K562 (cell line): ENCODE results near the gene NDUFB7. TPM values are rescaled to one million over a fixed set of nuclear protein-coding genes. Genes with fewer than 3 reads are reported as not detected.
A peak's percentile ranks its signal among the peaks of the same experiment; 100 is the strongest.

ENCODE experiments used
- CAMTA2 ChIP-seq: fragments of 250-450 bp; sonication (Bioruptor Pico); conservative IDR thresholded peaks from 2 replicates; pipeline ENCODE4 v1.5.1; 2022
- DEAF1 ChIP-seq: fragments of 450-650 bp; formaldehyde crosslinking; IDR thresholded peaks from 2 replicates; pipeline ENCODE4 v1.4.0; 2020; ENCODE audit warnings: mild to moderate bottlenecking, moderate library complexity
- EHMT2 ChIP-seq: fragments of 450-650 bp; IDR thresholded peaks from 2 replicates; pipeline ENCODE4 v1.6.1; 2018; ENCODE audit warnings: antibody characterized with exemption
- ELK1 ChIP-seq: sonication (generic); formaldehyde crosslinking; IDR thresholded peaks from 2 replicates; pipeline ENCODE4 v1.8.1; 2022; ENCODE audit warnings: missing genetic modification reagents
- ETV6 ChIP-seq, 3 experiments: fragments of 150-350 bp in 1 of 3; sonication (generic) in 1 of 3; formaldehyde crosslinking in 1 of 3; IDR thresholded peaks; 2 replicates each; pipeline versions ENCODE4 v1.6.1 to v1.8.0; 2014 to 2022; ENCODE audit warnings: borderline replicate concordance in 2 of 3, low read depth in 2 of 3, antibody characterized with exemption in 1 of 3, low read length in 1 of 3, mild to moderate bottlenecking in 1 of 3, missing genetic modification reagents in 1 of 3
- GATAD2A ChIP-seq: fragments of 450-650 bp; IDR thresholded peaks from 2 replicates; pipeline ENCODE4 v1.6.1; 2017
- HCFC1 ChIP-seq: IDR thresholded peaks from 2 replicates; pipeline ENCODE4 v1.6.1; 2012; ENCODE audit warnings: low read depth, low read length, improper control_type of control experiment
- IFI16 ChIP-seq: fragments of 250-450 bp; sonication (Bioruptor Pico); IDR thresholded peaks from 2 replicates; pipeline ENCODE4 v2.1.2; 2022; ENCODE audit warnings: mild to moderate bottlenecking, inconsistent platforms
- MAFK ChIP-seq: IDR thresholded peaks from 2 replicates; pipeline ENCODE4 v1.6.1; 2011; ENCODE audit warnings: low read length, improper control_type of control experiment
- POLR3A ChIP-seq: IDR thresholded peaks from 2 replicates; pipeline ENCODE4 v1.6.1; 2011; ENCODE audit warnings: borderline replicate concordance, mild to moderate bottlenecking, moderate library complexity; ENCODE audit not compliant: insufficient read length, insufficient read depth; ENCODE audit errors: extremely low read depth
- RBFOX2 ChIP-seq: fragments of 200-400 bp; formaldehyde crosslinking; IDR thresholded peaks from 2 replicates; pipeline ENCODE4 v1.6.1; 2017; ENCODE audit warnings: low read depth, mild to moderate bottlenecking, low read length, moderate library complexity
- SIN3A ChIP-seq, 2 experiments: fragments of 150-350 bp in 1 of 2; IDR thresholded peaks; 2 replicates each; pipeline ENCODE4 v1.6.1; 2011 to 2016; ENCODE audit warnings: borderline replicate concordance in 2 of 2, low read depth in 2 of 2, low read length in 2 of 2, mild to moderate bottlenecking in 2 of 2, moderate library complexity in 2 of 2; ENCODE audit not compliant: control insufficient read depth in 1 of 2
- SMAD3 ChIP-seq: fragments of 450-650 bp; formaldehyde crosslinking; conservative IDR thresholded peaks from 2 replicates; pipeline ENCODE4 v1.4.0; 2020; ENCODE audit warnings: mild to moderate bottlenecking
- ZNF57 ChIP-seq: fragments of 450-650 bp; formaldehyde crosslinking; IDR thresholded peaks from 2 replicates; pipeline ENCODE4 v1.4.0; 2020; ENCODE audit warnings: mild to moderate bottlenecking, moderate library complexity
- ZNF75A ChIP-seq: fragments of 450-650 bp; formaldehyde crosslinking; IDR thresholded peaks from 2 replicates; pipeline ENCODE4 v1.4.0; 2020; ENCODE audit warnings: mild to moderate bottlenecking
- ZNF76 ChIP-seq: fragments of 250-450 bp; sonication (Bioruptor Pico); IDR thresholded peaks from 2 replicates; pipeline ENCODE4 v1.4.0; 2020; ENCODE audit warnings: mild to moderate bottlenecking, moderate library complexity, borderline replicate concordance
- ZSCAN32 ChIP-seq: fragments of 450-650 bp; formaldehyde crosslinking; IDR thresholded peaks from 2 replicates; pipeline ENCODE4 v1.4.0; 2020; ENCODE audit warnings: mild to moderate bottlenecking, moderate library complexity
- polyA plus RNA-seq, 8 experiments: library from polyadenylated mRNA; depleted of rRNA in 4 of 8; stranded (reverse) in 5 of 8; unstranded in 3 of 8; fragments of >200 nt; fragmentation: Nextera tagmentation in 2 of 8; fragmentation: Illumina TruSeq in 1 of 8; extraction: Ambion mirVana in 2 of 8; extraction: Trizol in 1 of 8; gene quantifications; 2 replicates each; pipeline versions ENCODE4 v1.2.1 to v1.2.3, GENCODE V29; 2011 to 2014; ENCODE audit warnings: inconsistent platforms in 1 of 8, missing spikeins in 1 of 8
- total RNA-seq, 7 experiments: library from RNA; depleted of rRNA in 6 of 7; stranded (reverse); fragments of >200 nt in 6 of 7; fragmentation: Illumina TruSeq in 2 of 7; extraction: Trizol in 2 of 7; gene quantifications; 2 replicates each; pipeline versions ENCODE4 v1.2.1 to v1.2.3, GENCODE V29; 2011 to 2021; ENCODE audit warnings: low replicate concordance in 1 of 7
- TF ChIP-seq, protein P1 (sequence below), 3 experiments: fragments of 200-800 bp in 1 of 3; fragments of 250-450 bp in 1 of 3; fragments of 450-650 bp in 1 of 3; sonication (Bioruptor Pico) in 1 of 3; sonication (Bioruptor generic) in 1 of 3; formaldehyde crosslinking in 1 of 3; IDR thresholded peaks; 2 replicates each; pipeline versions ENCODE4 v1.6.1 to v1.8.0; 2016 to 2022; ENCODE audit warnings: mild to moderate bottlenecking in 2 of 3, missing genetic modification characterization in 2 of 3, missing compliant biosample characterization in 1 of 3, moderate library complexity in 1 of 3
- TF ChIP-seq, protein P2 (sequence below): sonication (generic); formaldehyde crosslinking; IDR thresholded peaks from 2 replicates; pipeline ENCODE4 v1.8.0; 2022; ENCODE audit warnings: missing genetic modification reagents, mild to moderate bottlenecking, borderline replicate concordance

NDUFB7 gene
- total and polyA plus RNA-seq, 9 of the 15 experiments (the other 6 are each of a cell fraction or from before 2014, with no cell fraction given), result 14.9 to 842 (median 137) TPM

DNA sequence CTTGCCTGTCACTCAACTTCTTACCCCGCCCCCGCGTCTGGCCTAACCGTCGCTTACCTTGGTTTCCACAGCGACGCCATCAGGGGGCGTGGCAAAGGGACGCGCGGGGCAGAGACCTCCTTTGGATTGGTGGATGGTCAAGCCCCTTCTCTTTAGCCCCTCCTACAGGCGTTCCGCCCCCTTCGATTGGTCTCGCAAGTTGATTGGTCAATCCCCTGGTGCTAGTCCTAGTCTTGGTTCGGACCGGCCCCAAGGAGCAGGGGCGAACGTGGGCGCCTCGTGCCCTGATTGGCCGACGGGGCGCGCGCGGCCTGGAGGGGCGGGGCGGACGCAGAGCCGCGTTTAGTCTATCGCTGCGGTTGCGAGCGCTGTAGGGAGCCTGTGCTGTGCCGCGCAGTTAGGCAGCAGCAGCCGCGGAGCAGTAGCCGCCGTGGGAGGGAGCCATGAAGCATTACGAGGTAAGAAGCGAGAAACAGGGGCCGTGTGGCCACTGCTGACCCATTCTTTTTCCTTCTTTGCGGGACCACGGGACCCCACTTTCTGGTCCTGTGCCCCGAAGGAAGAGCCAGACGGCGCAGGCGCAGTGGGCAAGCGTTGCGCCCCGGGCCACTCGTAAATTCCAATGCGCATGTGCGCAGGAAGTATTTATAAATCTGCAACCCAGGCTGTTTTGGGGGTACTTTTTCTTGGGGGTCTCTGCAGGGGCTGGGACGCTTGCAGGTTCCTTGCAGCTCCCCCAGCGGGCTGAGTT, 42.4 kb downstream of the NDUFB7 start, which contains the start of gene TECR (continued):
- TF ChIP-seq, protein P1, sequence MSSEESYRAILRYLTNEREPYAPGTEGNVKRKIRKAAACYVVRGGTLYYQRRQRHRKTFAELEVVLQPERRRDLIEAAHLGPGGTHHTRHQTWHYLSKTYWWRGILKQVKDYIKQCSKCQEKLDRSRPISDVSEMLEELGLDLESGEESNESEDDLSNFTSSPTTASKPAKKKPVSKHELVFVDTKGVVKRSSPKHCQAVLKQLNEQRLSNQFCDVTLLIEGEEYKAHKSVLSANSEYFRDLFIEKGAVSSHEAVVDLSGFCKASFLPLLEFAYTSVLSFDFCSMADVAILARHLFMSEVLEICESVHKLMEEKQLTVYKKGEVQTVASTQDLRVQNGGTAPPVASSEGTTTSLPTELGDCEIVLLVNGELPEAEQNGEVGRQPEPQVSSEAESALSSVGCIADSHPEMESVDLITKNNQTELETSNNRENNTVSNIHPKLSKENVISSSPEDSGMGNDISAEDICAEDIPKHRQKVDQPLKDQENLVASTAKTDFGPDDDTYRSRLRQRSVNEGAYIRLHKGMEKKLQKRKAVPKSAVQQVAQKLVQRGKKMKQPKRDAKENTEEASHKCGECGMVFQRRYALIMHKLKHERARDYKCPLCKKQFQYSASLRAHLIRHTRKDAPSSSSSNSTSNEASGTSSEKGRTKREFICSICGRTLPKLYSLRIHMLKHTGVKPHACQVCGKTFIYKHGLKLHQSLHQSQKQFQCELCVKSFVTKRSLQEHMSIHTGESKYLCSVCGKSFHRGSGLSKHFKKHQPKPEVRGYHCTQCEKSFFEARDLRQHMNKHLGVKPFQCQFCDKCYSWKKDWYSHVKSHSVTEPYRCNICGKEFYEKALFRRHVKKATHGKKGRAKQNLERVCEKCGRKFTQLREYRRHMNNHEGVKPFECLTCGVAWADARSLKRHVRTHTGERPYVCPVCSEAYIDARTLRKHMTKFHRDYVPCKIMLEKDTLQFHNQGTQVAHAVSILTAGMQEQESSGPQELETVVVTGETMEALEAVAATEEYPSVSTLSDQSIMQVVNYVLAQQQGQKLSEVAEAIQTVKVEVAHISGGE (CRISPR knock-in tag; IDR thresholded peaks at IDR 0.05), result no peak
- TF ChIP-seq MAFK (peak; percentile 43; the same call in 1 of the 2 replicates), ZNF57 (CRISPR knock-in tag) (no peak), ZNF75A (CRISPR knock-in tag) (no peak), ETV6 (IDR thresholded peaks at IDR 0.05; ENCODE audit: borderline replicate concordance in 1 of 2, low read depth in 2 of 2, low read length in 1 of 2) (no peak), ETV6 (CRISPR knock-in tag; IDR thresholded peaks at IDR 0.05; ENCODE audit: borderline replicate concordance) (no peak), SIN3A (IDR thresholded peaks at IDR 0.05; ENCODE audit: borderline replicate concordance in 2 of 2, control insufficient read depth in 1 of 2, low read depth in 2 of 2, low read length in 2 of 2) (peak; percentile 28 to 75; a peak in 1 of 4 replicates), EHMT2 (no peak), CAMTA2 (CRISPR knock-in tag) (no peak), SMAD3 (CRISPR knock-in tag) (no peak; the same call in 1 of the 2 replicates), HCFC1 (no peak), GATAD2A (no peak), ZNF76 (no peak), ZSCAN32 (CRISPR knock-in tag) (no peak), DEAF1 (CRISPR knock-in tag) (no peak), ELK1 (CRISPR knock-in tag) (no peak), POLR3A (no peak), RBFOX2 (peak; percentile 100), IFI16 (CRISPR knock-in tag) (no peak)
- TF ChIP-seq, protein P2, sequence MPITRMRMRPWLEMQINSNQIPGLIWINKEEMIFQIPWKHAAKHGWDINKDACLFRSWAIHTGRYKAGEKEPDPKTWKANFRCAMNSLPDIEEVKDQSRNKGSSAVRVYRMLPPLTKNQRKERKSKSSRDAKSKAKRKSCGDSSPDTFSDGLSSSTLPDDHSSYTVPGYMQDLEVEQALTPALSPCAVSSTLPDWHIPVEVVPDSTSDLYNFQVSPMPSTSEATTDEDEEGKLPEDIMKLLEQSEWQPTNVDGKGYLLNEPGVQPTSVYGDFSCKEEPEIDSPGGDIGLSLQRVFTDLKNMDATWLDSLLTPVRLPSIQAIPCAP (CRISPR knock-in tag), result no peak
